SIG-M5 treated with dmso at 0.1 percent for 504 hours (cell line): ENCODE data around the gene NDUFAF7.
"Not testable (repeated sequence)": the region's sequence is repeated elsewhere in the genome, so short reads cannot be mapped to it uniquely, and the experiment has no call there.

Experiments used
- DNase-seq: peaks from one replicate; lab custom pipeline; 2025; ENCODE audit not compliant: unreplicated experiment; lab: John Stamatoyannopoulos, UW

The NDUFAF7 gene, protein sequence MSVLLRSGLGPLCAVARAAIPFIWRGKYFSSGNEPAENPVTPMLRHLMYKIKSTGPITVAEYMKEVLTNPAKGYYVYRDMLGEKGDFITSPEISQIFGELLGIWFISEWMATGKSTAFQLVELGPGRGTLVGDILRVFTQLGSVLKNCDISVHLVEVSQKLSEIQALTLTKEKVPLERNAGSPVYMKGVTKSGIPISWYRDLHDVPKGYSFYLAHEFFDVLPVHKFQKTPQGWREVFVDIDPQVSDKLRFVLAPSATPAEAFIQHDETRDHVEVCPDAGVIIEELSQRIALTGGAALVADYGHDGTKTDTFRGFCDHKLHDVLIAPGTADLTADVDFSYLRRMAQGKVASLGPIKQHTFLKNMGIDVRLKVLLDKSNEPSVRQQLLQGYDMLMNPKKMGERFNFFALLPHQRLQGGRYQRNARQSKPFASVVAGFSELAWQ

DNA sequence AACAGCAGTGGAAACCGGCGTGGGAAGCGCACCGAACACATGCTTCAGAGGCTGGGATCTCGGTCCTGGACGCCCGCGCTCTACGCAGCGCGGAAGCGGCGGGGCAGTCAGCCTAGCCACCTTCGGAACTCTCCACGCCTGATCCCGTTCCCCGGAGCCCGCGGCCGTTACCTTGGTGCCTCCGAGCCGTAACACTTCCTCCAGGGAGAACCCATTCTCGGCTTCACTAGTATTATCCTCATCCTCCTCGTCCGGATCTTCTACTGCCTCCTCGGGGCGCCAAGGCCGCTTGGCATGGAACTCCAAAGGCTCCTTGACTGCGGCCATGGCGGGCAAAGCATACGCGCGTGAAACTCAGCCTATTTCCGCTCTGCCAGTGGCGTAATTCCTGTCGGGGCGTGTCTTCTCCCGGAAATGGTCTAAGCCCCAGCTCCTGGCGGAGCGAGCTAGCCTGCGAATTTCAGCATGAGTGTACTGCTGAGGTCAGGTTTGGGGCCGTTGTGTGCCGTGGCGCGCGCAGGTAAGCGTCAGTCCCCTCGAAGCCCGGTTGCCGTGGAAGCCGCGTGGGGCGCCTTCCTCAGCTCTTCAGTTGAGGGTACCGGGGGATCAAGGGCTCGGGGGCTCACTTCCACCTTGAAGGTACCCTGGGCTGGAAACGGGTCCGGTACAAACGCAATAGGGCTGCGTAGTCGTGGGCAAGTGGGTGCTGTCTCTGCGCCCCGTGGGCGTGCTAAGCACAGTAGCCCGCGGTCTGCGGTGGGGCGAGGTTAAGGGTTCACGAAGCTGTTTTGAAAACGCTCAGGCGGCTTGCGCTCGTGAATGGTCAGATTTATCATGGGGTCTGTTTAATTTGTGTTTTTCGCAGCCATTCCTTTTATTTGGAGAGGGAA is at the start of gene NDUFAF7, which contains the start of gene CEBPZ:
Gene NDUFAF7 (plus strand): TSS at position 418 of the 890 bp plus-strand sequence. CDS start 48 bp downstream, at position 466.
Gene CEBPZ (minus strand): TSS at position 356 of the 890 bp plus-strand sequence. CDS start 29 bp downstream, at position 327.
- DNase-seq = peak; percentile 95

DNA sequence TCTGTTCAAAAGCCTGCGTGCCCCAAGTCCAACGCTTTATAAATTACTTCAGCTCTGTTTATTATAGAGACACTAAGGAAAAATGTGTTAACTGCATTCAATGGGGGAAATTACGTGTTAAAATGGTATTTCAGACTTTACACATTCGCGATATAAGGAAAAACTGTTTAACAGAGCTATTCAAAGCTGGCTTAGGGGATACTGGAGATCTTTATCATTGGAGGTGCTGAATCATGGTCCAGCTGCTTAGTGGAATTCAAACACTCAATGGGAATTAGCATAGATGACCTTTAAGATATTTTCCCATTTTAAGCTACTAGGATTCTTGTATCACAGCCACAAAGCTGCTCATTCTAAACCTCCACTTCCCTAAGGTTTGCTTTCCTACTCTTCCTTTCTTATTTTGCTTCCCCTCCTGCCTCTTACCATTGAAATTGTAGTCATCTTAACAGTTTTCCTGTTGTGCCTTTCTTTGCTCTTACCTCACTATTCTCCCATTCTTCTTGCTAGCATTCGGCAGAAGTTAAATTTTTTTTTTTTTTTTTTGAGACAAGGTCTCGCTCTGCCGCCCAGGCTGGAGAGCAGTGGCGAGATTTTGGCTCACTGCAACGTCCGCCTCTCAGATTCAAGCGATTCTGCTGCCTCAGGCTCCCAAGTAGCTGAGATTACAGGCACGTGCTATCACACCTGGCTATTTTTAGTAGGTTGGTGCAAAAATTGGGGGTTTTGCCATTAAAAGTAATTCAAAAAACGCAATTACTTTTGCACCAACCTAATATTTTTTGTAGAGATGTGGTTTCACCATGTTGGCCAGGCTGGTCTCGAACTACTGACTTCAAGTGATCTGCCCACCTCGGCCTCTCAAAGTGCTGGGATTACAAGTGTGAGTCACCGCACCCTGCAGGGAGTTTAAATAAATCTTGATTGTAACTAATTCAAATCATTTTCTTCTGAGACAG is 49.5 kb upstream of the NDUFAF7 start:
- no peak for DNase-seq

DNA sequence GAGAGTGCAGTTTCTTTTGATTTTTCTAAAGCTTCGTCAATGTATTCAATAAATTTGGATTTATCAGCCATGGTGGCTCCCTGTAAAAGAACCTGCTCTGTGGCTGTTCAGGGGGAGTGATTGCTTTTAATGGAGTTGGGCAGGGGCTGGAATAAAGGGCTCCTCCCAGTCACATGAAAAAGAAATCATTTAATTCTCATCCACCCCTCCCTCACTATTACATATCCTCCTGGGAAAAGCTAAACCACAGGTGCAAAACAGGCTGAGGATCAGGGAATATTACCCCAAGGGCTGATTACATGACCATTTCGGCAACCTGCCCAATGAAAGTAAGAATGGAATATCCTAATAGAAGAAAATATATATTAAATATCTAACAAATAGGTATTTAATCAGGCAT is 42.9 kb upstream of the NDUFAF7 start, which contains the start of gene SULT6B1:
Gene SULT6B1 (minus strand): TSS at position 101 of the 400 bp plus-strand sequence. CDS start 30 bp downstream, at position 71.
- DNase-seq = no peak

DNA sequence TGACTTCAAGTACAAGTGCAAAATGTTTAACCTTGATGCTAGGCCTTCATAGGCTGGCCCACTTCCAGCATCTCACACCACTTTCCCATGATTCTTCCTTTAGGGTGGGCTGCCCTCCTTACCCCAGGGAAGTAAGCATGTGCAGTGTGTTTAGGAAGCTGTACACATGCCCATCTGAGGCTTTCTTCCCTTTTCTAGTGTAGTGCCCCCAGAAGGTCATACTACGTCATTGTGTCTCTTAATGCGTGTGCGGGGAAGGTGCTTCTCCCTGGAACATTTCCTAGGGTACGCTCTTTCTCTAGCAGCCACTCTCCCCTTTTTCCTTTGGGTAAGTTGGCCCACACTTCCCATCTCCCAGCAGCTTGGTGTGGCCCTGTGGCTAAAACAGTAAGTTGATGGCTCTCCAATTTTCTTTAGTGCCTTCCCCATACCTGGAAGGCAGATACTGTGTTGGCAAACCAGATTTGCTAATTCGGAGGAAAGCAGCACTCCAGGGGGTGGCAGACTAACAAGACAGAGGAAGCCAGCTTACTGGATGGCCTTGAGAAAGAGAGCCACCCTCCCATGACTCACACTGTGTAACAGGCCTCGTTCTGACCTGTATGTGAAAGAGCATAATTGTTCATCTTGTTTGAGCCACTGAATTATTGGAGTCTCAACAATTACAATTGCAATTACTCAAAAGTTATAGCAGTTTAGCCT is 41.9 kb upstream of the NDUFAF7 start:
- peak; percentile 96 for DNase-seq

DNA sequence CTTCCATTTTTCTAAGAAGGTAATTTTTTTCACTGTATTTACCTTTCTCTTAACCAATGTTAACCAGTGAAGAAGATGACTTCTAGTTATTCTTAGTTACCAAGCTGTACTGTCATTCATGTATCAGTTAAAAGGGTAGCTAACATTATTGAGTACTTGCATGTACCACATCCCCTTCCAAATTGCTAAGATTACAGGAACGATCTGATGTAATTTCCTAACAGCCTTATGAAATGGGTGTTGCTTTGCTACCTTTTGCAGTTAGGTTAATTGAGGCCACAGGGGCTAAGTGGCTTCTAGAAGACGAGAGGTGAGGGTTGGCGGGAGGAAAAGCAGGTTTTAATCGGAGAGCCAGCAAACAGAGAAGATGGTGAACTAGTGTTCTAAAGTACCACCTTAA is 41.2 kb upstream of the NDUFAF7 start:
- peak; percentile 93 for DNase-seq

DNA sequence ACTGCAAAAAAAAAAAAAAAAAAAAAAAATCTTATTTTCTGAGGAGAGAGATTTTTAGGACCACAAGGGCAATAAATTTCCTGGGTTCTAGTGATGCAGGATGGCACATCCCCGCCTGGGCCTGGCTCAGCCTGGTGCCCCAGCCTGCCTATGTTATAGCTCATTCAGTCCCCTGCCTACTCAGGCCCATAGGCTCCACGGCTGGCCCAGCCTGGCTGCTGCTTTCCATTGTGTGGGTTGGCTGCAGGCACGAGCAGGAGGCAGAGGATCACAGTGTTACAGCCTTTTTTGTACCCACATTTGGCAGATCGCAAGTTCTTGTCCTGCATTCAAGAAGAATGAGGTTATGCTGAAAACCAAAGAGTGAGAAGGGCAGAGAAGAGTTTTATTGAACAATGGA is 40.2 kb upstream of the NDUFAF7 start:
- DNase-seq = no peak

DNA sequence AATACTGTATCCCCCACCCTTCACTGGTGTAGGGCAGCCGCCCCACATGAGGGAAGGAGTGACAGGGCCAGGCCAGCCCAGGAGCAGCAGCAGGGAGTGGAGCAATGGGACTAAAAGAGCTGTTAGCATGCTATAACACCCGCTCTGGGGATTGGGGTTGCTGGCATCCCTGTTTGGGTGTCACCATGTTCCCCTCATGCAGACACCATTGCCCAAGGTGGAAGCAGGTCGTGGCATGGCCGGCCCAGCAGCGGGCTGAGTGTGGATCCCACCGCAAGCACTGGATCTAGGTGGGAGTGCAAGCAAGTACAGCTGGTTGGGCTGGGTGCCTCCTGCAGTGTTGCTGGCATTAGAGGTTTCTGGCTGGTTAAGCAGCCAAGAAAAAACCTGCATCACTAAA is 39.7 kb upstream of the NDUFAF7 start:
- DNase-seq = no peak

DNA sequence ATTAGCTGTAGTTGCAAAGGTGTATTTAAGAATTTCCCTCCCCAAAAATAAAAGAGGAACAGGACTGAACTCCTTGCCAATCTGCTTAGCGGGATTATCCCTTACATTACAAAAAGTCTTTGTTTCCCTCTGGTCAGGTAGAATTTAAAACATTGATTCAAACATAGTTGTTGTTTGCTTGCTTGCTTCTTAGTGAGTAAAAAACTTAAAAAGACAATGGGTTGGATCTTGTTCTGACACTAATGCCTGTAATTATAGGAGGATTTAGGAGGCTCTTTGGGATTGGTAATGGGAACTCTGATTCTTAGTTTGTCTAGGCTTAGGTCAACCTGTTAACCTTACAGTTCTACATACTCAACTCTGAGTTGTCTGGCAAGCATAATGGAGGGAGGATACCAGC is 38.9 kb upstream of the NDUFAF7 start:
- DNase-seq = no peak

DNA sequence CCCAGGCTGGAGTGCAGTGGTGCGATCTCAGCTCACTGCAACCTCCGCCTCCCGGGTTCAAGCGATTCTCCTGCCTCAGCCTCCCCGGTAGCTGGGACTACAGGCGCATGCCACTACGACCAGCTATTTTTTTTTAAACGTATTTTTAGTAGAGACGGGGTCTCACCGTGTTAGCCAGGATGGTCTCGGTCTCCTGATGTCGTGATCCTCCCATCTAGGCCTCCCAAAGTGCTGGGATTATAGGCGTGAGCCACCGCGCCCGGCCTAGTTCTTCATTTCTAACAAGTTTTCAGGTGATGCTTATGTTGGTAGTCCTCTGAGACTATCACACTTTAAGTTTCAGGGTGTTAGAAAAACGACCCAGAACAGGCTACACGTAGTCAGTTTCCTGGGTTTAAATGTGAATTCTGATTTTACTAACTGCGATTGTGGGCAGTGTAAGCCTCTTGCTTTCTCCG is 35.6 kb upstream of the NDUFAF7 start:
- not testable (repeated sequence) for DNase-seq

DNA sequence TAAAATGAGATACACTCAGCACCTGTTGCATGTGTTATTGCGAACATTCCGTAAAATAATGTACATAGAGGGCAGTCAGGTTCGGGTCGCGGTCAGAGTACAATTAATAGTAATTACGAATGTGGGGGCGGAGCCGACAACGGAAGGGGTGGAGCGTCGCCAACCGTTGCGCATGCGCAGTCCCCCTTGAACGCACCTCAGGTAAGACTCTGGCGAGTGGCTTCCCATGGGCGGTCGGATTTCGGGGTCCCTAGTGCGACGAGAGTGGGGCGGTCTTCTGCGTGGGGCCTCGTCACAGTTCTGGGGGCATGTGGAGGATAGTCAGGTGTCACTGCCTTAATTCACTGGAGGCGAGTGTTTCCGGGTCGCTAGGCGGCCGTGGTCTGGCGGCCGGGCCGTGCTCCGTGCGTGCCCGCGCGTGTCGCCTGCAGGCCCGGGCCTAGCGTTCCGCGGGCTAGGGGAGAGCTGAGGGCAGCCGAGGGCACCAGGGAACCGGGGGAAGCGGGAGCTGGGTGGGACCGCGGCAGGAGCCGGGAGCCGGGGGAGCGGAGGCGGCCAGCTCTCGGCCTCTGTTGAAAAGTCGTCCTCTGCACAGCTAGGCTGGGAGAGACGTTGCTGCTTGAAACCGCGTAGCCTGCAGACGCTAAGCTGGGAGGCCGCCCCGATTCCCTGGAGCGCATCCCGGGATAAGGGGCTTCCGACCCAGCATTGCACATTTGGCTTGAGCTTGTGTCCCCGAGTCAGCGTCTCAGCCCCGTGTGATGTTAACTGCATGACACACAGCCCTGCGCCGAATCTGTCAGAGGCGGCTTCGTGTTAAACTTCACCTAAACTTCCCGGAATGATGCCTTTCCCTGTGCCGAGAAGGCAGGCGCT is 34.9 kb upstream of the NDUFAF7 start, which contains the start of gene CEBPZOS:
Gene CEBPZOS (plus strand): TSS at position 177 of the 876 bp plus-strand sequence. CDS start 3,209 bp downstream, outside the sequence.
- DNase-seq = peak; percentile 82

DNA sequence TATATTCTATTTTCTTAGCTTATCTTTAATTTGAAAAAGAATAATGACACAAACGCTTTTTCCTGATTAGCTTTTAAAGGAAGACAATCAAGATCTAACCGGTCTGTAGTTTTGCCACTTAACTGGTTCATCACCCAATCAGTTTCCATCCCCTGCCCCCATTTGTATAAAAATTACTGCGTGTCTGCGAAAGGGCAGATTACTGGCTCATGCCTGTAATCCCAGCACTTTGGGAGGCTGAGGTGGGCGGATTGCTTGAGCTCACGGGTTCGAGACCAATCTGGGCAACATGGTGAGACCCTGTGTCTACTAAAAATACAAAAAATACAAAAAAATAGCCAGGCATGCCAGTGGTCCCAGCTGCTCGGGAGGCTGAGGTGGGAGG is 32.8 kb upstream of the NDUFAF7 start:
- DNase-seq = no peak

DNA sequence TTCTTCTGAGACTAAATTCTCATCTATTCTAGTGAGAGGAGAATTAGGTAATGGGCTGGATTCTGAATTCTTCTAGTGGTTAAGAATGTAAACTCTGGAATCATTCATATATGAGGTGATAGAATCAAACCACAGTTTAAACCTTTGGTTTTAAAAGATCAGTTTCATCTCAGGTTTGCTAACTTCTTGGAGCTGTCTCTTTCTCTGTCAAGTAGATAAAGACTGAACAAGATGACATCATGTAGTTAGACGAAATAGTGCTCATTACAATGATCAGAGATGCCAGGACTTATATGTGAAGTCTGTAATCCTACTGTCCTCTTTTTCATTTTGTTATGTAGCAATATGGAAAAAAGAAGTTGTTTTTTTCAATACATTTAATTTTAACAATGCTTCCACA is 30.2 kb upstream of the NDUFAF7 start:
- no peak for DNase-seq

DNA sequence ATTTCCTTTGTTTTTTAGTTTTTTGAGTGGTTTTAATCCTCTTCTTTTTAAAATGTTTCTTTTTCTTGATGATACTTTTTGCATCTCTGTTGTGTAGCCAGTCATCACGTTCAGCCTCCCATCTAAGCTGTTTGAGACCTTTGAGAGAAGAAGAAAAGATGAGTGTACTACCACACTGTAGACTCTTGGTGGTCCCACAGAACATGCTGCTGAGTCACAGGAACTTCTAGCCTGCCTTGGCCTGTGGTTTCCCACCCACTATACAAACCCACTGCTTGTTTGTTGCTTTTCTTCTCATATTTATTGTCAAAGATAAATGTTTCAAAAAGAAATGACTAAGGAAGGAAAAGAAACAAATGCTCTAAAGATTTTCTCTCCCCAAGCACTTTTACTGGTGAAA is 29.7 kb upstream of the NDUFAF7 start:
- peak; percentile 65 for DNase-seq

DNA sequence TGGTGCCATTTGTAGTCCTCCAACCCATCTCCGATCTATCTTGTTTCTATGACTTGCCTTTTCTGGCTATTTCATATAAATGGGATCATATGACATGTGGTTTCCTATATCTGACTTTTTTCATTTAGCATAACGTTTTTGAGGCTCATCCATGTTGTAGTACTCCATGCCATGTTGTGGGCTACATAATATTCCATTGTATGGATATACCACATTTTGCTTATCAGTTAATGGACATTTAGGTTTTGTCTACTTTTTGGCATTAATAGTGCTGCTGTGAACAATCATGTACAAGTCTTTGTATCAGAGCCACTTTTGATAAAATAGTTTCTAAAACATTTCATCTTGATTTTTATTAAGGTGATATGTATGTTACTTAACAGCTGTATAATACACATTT is 27.8 kb upstream of the NDUFAF7 start:
- DNase-seq = no peak

DNA sequence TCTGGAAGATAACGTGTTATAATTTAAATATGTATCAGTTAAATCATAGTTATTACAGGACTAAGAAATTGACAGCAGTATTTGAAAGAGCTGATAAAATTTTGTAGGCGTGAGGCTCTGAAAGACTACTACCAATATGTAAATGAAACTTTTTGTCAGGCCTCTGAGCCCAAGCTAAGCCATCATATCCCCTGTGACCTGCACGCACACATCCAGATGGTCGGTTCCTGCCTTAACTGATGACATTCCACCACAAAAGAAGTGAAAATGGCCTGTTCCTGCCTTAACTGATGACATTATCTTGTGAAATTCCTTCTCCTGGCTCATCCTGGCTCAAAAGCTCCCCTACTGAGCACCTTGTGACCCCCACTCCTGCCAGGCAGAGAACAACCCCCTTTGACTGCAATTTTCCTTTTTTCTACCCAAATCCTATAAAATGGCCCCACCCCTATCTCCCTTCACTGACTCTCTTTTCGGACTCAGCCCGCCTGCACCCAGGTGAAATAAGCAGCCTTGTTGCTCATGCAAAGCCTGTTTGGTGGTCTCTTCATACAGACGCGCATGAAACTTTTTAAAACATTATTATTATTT is 26.3 kb upstream of the NDUFAF7 start:
- not testable (repeated sequence) for DNase-seq

DNA sequence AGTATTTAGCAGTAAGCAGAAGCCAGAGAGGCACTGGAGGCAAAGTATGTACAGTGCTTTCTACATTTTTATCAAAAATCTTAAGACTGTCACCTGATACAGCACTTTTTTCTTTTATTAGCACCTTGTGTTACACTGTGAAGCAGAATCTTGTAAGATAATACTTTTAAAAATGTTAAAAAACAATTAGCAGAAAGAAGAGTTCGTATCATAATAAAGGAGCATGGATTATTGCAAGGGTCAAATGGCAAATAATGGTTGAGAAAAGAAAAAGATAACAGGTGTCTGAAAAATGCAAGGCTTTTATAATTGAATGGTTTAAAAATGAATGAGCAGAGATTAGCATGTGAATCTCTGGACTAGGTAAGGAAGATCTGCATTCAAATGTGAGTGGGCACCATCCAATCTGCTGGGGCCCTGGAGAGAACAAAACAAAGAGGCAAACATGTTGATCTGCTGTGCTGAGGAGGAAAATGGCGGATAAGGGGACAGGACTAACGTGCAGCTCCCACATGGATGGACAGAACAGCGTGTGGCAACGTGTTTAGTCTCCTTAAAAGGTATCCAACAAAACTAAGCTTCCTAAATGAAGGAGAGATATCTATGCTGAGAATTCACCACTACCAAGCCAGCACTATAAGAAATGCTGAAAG is 25.6 kb upstream of the NDUFAF7 start:
- DNase-seq = no peak

DNA sequence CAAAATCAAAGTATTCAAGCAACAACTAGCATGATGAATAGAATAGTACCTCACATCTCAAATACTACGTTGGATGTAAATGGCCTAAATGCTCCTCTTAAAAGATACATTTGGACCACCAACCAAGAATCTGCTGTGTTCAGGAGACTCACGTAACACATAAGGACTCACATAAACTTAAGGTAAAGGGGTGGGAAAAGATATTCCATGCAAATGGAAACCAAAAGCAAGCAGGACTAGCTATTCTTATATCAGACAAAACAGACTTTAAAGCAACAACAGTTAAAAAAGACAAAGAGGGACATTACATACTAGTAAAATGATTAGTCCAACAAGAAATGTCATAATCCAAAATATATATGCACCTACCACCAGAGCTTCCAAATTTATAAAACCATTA is 24.7 kb upstream of the NDUFAF7 start:
- DNase-seq = not testable (repeated sequence)

DNA sequence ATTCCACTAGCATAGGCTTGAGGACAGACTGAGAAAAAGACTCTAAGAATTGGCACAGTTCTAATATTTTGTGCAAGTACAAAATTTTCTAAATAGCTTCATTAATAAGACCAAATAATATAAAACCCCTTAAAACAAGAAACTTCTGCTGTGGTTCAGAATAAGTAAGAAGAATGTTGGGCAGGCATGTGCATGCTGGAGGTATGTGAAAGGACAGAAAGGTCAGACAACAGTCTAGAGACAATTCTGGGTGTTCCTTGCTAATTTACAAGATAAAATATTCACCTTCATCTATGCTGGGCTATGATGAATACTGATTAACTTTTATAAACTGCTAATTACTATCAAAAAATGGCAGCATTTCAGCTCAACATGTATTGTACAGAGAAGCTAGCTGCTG is 20.2 kb upstream of the NDUFAF7 start:
- DNase-seq = no peak
